GM19438 (cell line): Measurements from ENCODE around the gene TMEM134.

Source experiments
- ATAC-seq: cut with Tn5 transposase; IDR thresholded peaks from one replicate; pipeline ENCODE4 v1.9.1; 2021; ENCODE audit warnings: low read depth; ENCODE audit not compliant: unreplicated experiment

TMEM134 gene

GRCh38 chr11:67463680-67464410 lies 5.2 kb downstream of the TMEM134 start:
- no peak for ATAC-seq

DNA sequence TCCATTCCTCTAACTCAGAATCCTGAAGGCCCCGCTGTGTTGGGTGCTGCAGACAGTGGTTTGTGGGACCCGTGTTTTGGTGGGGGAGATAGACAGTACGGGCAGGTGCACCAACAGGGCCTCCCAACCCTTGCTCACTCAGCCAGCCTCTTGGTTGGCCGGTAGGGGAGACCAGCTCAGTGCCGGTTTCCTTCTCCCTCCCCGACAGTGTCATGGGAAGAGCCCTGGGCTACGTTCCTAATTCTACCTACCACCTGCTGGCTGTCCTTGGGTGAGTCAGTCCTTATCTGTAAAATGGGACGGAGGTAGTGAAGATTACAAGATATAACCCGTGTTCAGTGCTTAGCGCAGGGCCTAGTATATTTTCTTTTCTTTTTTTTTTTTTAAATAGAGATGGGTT lies 5.9 kb downstream of the TMEM134 start:
- ATAC-seq: no peak

GRCh38 chr11:67458266-67458665 lies 10.8 kb downstream of the TMEM134 start:
- ATAC-seq: no peak

DNA sequence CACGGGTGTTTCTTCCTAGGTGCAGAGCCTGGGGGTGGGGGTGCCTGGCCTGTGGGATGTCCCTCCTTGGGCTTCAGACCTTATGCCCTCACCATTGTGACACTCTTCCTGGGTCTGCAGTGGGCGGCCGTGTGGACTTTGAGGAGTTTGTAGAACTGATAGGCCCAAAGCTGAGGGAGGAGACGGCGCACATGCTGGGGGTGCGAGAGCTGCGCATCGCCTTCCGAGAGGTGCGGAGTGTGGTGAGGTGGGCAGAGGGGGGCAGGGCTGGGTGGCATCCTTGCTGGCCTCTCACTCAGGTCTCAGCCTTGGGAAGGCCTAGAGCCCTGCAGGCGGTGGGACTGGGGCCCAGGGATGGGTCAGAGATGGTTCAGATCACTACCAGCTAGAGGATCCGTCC lies 11.6 kb downstream of the TMEM134 start:
- no peak for ATAC-seq

GRCh38 chr11:67456068-67456705 lies 12.9 kb downstream of the TMEM134 start:
- no peak for ATAC-seq

- ATAC-seq: no peak
These were observed 14.0 kb downstream of the TMEM134 start, which contains the start of gene CABP4 for GRCh38 chr11:67455054-67455453. CABP4 (plus strand) TSS chr11:67455354; CDS start chr11:67455424, 70 bp downstream.

DNA sequence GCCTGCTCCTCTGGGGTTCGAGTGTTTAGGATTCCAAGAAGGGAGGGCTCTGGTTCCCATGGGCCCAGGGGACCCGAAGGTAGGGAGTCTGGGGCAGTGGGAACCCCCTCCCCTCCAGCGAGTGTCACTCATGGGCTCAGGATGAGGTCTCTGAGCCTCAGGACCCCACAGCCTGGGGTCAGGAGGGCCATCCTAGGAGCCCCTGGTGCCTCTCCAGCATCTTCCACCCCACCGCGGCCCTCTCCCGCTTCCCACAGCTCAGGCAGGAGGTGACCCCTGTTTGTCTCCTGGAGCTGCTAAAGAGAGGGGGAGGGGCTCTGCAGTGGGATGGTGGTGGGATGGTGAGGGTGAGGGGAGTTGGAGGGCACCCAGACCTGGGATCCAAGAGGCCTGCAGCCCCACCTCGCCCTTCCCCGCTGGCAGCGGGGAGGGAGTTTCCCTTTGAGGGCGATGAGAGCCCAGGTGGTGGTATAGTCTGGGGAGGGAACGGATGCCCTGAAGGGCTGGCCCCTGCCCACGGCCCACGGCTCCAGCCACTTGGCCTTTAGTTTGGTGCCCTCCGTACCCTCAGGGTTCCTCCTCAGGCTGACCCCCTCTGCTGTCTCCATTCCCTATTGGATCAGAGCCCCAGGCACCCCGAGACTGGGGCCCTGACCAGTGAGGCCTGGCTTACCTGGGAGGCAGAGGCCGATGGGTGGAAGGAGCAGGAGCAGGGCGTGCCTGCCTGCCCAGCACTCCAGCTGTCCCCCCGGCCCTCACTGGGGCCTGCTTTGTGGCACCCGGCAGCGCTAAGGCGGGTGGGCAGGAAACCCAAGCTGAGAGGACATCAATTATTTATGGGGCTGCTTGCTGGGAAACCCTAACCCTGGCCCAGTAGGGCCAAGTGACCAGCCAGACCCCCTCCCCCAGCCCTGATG lies 15.0 kb downstream of the TMEM134 start:
- no peak for ATAC-seq

DNA sequence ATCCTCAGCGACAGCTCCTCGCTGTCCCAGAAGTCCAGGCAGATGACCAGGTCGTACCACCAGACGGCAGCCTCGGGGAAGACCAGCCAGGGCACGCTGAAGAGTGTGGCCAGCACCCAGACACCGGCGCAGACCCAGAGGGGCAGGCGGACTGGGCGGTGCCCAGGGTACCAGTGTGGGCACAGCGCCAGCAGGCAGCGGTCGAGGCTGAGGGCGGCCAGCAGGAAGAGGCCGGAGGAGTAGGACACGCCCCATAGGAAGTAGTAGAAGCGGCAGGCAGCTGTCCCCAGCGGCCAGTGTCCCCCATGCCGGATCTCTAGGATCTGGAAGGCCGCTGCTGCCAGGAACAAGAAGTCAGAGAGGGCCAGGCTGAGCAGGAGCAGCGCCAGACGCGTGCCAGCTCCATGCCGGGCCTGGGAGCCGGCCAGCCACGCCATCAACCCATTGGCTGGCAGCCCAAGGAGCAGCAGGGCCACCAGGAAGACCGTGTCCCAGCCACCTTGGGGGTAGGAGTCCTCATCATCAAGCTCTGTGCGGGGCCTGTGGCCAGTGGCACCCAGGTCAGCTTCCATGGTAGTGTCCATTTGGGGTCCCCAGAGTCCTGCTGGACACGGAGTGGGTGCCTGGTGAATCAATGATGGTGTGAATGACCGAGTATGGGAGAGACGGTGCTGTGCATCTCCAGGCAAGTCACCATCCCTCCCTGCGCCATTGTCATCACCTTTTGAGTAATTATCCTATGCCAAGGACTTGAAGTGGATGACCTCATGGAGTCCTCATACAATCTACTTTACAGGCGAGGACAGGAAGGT lies 16.7 kb downstream of the TMEM134 start, which contains the start of gene GPR152:
TSS of gene GPR152 (minus strand) at position 589 of the 812 bp plus-strand sequence. CDS start at position 584, 5 bp downstream.
- ATAC-seq: no peak

DNA sequence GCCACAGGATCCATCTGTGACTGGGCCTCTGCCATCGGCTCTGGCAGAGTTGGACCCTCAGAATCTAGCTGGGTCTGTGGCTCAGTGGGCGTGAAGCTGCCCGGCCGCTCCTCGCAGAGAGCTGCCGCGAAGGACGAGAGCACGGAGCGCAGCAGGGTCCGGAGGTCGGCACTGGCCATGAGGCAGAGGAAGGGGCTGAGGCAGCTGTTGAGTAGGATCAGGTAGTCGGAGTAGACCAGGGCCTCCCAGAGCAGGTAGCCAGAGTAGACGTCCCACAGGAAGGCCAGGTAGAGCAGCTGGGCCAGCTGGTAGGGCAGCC lies 17.4 kb downstream of the TMEM134 start:
- no peak for ATAC-seq

DNA sequence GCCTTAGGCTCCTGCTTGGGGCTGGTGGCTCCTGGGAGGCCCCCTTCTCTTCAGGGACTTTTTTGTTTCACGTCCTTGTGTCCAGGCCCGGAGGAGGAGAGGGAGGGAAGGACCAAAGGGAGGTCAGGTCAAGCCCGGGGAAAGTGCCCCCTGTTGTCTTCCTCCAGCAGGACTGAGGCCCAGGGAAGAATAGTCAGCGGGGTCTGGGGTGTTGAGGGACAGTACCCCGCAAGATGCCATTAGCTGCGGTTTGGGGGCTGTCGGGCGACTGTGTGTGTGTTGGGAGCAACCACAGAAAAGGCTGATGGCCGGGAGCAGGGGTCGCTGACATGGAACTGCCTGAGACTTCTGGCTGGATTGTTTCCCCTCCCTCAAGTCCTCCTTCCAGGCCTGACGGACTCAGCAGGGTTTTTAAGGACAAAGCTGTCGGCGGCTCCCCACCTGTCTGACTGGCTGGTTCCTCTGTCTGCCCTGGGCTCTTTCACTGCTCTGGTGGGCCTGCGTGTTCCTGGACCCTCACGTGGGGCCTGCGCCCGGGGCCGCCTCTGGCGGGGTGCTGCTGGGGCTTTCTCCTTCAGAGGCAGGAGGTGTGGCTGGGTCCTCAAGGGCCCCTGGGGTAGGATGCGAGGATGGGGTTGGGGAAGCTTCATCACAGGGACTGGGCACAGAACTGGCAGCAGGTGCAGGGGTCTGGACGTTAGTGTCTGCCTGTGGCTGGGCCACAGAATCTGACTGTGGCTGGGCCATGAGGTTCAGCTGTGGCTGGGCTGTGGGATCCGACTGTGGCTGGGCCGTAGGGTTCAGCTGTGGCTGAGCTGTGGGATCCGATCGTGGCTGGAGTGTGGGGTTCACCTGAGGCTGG lies 18.0 kb downstream of the TMEM134 start:
- no peak for ATAC-seq

DNA sequence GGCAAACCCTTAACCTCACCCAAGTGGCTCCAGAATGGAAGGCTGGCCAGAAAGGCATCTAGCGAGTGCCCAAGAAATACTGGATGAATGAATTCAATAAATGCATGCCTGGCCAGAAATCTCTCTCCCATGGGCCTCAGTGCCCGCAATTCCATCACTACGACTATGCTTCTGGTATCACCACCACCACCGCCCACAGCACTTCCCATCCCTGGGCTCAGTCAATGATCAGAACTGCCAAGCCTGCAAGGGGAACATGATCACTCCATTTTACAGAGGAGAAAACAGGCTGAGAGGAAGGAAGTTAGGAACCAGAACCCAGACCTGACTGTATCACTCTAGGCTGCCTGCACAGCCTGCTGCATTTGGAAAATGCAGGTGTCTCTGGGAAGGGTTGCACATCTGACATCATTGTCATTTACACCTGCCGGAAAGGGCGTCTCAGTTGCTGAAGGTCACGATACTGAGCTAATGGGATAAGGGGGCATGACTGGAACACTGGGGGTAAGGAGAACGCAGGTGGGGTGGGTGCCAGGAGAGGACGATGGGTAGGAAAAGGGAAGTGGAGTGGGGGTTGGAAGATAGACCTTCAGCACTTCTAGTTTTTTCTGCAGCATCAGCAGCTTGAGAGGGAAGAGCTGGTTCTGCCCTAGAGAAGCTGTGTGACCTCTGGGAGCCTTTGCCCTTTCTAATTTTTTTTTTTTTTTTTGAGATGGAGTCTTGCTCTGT lies 19.8 kb downstream of the TMEM134 start:
- ATAC-seq: no peak

DNA sequence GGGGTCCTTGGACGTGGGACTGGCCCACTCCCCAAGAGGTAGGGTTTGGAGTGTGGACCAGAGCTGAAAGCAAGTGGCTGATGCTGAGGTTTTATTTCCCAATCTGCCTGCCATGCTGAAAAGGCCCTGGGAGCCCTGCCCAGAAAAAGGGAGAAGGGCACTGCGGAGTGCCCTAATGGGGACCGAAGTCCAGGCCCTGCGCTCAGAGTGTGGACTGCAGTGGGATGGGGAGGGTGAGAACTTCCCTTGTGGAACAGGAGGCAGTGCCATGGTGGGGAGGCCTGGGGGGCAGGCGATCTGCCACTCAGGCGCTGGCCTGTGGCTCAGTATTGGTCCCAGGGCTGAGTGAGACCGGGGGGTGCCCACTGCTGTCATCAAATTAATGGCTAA lies 20.8 kb downstream of the TMEM134 start:
- ATAC-seq: no peak

GRCh38 chr11:67445515-67445914 lies 23.5 kb downstream of the TMEM134 start:
- ATAC-seq: no peak

DNA sequence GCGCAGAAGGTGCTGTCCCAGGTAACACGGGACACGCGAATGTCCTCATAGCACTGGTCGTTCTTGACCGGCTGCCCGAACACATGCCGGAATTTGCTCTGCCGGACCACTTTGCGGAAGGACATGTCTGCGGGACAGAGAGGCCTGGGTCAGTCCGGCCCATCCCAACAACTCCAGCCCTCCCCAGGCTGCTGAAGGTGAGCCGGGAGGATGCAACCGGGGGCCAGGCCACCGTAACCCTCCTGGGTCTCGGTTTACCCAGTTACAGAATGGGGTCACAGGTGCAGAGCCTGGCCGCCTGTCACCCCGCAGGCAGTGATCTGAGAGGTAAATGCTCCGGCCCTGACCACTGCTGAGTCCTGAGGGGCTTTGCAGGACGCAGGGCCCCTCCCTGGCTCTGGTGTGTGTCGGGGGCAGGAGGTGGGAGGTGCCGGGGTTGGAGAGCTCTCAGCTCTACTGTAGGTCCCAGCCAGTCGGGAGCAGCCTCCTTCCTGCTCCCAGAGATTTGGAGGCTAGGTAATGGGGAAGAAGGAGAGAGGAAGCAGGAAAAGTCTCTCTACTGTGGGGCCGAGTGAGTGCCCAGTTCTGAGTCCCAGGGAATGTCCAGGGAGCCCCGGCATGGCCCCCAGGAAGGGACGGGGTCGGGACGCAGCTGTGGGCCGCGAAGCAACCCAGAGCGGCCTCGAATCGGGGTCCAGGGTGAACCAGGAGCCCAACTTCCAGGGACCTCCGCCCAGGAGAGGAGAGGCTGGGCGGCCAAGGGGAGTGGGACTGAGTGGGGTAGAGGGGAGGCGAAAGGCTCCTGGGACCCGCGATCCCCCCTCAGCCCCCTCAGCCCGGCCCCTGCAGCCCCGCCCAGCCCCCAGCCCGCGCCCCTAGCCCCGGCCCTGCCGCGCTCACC lies 26.3 kb downstream of the TMEM134 start:
- ATAC-seq: no peak

- ATAC-seq: no peak
These were observed 27.2 kb downstream of the TMEM134 start for GRCh38 chr11:67441731-67442351.

- ATAC-seq: no peak
These were observed 27.9 kb downstream of the TMEM134 start for GRCh38 chr11:67441098-67441563.
